ENCODE results near the gene OR5M10. TPM values are rescaled to one million over a fixed set of nuclear protein-coding genes. Genes with fewer than 3 reads are reported as not detected.

Gene OR5M10
- total RNA-seq, 1 experiment from 2014 or later = not detected

DNA sequence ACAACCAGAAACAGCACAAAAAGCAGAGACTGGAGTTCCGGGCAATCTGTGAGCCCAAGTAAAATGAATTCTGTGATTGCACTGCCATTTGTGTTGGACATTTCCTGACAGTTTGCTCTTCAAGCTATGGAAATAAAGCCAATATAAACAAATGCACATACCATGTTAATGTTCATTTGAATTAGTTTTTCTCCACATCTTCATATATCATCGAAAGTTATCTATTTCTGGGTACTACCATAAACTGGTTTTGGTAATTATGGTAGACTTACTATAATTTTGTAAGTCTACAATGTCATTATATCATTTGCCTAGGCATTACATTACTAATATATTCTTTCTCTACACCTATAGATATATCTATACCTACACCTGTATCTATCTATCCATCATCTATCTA is 34.4 kb downstream of the OR5M10 start, which contains the start of gene OR5M11 (continued):
- TF ChIP-seq, protein P1, sequence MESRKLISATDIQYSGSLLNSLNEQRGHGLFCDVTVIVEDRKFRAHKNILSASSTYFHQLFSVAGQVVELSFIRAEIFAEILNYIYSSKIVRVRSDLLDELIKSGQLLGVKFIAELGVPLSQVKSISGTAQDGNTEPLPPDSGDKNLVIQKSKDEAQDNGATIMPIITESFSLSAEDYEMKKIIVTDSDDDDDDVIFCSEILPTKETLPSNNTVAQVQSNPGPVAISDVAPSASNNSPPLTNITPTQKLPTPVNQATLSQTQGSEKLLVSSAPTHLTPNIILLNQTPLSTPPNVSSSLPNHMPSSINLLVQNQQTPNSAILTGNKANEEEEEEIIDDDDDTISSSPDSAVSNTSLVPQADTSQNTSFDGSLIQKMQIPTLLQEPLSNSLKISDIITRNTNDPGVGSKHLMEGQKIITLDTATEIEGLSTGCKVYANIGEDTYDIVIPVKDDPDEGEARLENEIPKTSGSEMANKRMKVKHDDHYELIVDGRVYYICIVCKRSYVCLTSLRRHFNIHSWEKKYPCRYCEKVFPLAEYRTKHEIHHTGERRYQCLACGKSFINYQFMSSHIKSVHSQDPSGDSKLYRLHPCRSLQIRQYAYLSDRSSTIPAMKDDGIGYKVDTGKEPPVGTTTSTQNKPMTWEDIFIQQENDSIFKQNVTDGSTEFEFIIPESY (IDR thresholded peaks at IDR 0.05; ENCODE audit: extremely low read depth, insufficient replicate concordance, low read length) = no peak
- TF ChIP-seq SIN3A (IDR thresholded peaks at IDR 0.05; ENCODE audit: low read depth) = no peak
- TF ChIP-seq, protein P2, sequence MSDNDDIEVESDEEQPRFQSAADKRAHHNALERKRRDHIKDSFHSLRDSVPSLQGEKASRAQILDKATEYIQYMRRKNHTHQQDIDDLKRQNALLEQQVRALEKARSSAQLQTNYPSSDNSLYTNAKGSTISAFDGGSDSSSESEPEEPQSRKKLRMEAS (IDR thresholded peaks at IDR 0.05) = no peak
- no peak for TF ChIP-seq EZH2 (IDR thresholded peaks at IDR 0.05)
- no peak for TF ChIP-seq SP1 (IDR thresholded peaks at IDR 0.05; ENCODE audit: low read depth)
- no peak for TF ChIP-seq POLR2A (IDR thresholded peaks at IDR 0.05; ENCODE audit: borderline replicate concordance, extremely low read depth, insufficient read depth, insufficient read length)
- TF ChIP-seq ZNF274 (IDR thresholded peaks at IDR 0.05; ENCODE audit: low read depth, low read length) = no peak
- TF ChIP-seq ELF1 (IDR thresholded peaks at IDR 0.05; ENCODE audit: borderline replicate concordance, low read depth) = no peak
- TF ChIP-seq POLR2AphosphoS5 (IDR thresholded peaks at IDR 0.05; ENCODE audit: low read depth, low read length) = no peak
- no peak for TF ChIP-seq EZH2phosphoT487 (IDR thresholded peaks at IDR 0.05; ENCODE audit: borderline replicate concordance)

DNA sequence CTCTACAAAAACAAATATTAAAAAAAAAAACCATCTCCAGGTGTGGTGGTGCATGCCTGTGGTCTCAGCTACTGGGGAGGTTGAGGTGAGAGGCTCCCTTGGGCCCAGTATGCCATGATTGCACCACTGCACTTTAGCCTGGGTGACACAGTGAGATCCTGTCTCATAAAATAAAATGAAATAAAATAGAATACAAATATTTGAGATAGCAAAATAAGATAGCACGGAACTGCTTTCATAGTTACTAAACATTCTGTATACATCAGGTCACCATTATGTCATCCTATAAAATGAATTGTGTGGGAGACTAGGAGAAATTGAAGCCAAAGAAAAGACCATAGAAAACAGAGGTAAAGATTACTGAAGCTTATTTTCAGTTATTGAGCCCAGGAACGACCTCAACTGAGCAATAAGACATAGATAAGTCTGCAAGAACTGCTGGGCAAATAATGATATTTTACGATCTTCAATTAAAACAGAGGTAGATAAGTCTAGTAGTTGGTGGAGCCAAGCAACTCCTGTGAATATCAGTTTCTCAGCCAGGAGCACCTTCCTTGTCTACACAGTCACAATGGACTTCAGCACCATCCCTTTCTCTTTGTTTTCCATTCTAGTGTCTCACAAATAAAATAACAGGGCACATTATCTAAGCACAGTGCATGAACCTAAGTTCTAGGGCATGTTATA is 44.3 kb downstream of the OR5M10 start:
- CTCF ChIA-PET = no interaction called here
- intact Hi-C loops (cut with micrococcal nuclease) = no loop called here
- Histone ChIP-seq H3K27ac (ENCODE audit: low read depth, low read length) (no peak overlapping the region), H3K4me3 (replicated peaks in 1 of 2; ENCODE audit: low read depth in 1 of 2, low read length in 2 of 2) (no peak overlapping the region), H2AFZ (ENCODE audit: low read depth, low read length, poor library complexity, severe bottlenecking) (no peak overlapping the region), H4K20me1 (ENCODE audit: insufficient read depth) (no peaks in the 10 kb centered on the region), H3K36me3 (ENCODE audit: control insufficient read depth in 1 of 2, insufficient read depth in 2 of 2, low read length in 2 of 2) (no peaks in the 10 kb centered on the region), H3K4me1 (ENCODE audit: control insufficient read depth in 1 of 2, insufficient read depth in 2 of 2, low read length in 2 of 2) (no peaks in the 10 kb centered on the region), H3K9me2 (ENCODE audit: insufficient read depth) (no peaks in the 10 kb centered on the region), H3K79me2 (ENCODE audit: insufficient read depth, low read length) (no peaks in the 10 kb centered on the region), H3K9ac (ENCODE audit: low read length) (no peak overlapping the region), H3K9me3 (ENCODE audit: control insufficient read depth in 1 of 2, insufficient read depth in 1 of 2, low read depth in 1 of 2, low read length in 2 of 2) (peaks cover 8 to 14% of the 10 kb centered on the region in 2 experiments; a peak in 2 of 4 replicates), H3K4me2 (ENCODE audit: low read length) (no peak overlapping the region), H3K27me3 (ENCODE audit: insufficient read depth, low read length) (no peaks in the 10 kb centered on the region)
- DNase-seq (ENCODE audit: low read depth, low spot score) (no peak), ATAC-seq (no peak)
- no peak for TF ChIP-seq TCF7L2 (IDR thresholded peaks at IDR 0.05; ENCODE audit: borderline replicate concordance, extremely low read depth, insufficient read depth, insufficient read length)
- no peak for TF ChIP-seq SIN3A (IDR thresholded peaks at IDR 0.05; ENCODE audit: low read depth)
- no peak for TF ChIP-seq SP1 (IDR thresholded peaks at IDR 0.05; ENCODE audit: low read depth)
- TF ChIP-seq, protein P3, sequence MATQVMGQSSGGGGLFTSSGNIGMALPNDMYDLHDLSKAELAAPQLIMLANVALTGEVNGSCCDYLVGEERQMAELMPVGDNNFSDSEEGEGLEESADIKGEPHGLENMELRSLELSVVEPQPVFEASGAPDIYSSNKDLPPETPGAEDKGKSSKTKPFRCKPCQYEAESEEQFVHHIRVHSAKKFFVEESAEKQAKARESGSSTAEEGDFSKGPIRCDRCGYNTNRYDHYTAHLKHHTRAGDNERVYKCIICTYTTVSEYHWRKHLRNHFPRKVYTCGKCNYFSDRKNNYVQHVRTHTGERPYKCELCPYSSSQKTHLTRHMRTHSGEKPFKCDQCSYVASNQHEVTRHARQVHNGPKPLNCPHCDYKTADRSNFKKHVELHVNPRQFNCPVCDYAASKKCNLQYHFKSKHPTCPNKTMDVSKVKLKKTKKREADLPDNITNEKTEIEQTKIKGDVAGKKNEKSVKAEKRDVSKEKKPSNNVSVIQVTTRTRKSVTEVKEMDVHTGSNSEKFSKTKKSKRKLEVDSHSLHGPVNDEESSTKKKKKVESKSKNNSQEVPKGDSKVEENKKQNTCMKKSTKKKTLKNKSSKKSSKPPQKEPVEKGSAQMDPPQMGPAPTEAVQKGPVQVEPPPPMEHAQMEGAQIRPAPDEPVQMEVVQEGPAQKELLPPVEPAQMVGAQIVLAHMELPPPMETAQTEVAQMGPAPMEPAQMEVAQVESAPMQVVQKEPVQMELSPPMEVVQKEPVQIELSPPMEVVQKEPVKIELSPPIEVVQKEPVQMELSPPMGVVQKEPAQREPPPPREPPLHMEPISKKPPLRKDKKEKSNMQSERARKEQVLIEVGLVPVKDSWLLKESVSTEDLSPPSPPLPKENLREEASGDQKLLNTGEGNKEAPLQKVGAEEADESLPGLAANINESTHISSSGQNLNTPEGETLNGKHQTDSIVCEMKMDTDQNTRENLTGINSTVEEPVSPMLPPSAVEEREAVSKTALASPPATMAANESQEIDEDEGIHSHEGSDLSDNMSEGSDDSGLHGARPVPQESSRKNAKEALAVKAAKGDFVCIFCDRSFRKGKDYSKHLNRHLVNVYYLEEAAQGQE (IDR thresholded peaks at IDR 0.05; ENCODE audit: low read depth) = no peak
- TF ChIP-seq, protein P4, sequence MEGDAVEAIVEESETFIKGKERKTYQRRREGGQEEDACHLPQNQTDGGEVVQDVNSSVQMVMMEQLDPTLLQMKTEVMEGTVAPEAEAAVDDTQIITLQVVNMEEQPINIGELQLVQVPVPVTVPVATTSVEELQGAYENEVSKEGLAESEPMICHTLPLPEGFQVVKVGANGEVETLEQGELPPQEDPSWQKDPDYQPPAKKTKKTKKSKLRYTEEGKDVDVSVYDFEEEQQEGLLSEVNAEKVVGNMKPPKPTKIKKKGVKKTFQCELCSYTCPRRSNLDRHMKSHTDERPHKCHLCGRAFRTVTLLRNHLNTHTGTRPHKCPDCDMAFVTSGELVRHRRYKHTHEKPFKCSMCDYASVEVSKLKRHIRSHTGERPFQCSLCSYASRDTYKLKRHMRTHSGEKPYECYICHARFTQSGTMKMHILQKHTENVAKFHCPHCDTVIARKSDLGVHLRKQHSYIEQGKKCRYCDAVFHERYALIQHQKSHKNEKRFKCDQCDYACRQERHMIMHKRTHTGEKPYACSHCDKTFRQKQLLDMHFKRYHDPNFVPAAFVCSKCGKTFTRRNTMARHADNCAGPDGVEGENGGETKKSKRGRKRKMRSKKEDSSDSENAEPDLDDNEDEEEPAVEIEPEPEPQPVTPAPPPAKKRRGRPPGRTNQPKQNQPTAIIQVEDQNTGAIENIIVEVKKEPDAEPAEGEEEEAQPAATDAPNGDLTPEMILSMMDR (IDR thresholded peaks at IDR 0.05 in 2 of 3, conservative IDR thresholded peaks at IDR 0.05 in 1 of 3; ENCODE audit: borderline replicate concordance in 1 of 3, insufficient read depth in 1 of 3, low read depth in 2 of 3, low read length in 2 of 3) = no peak
- POLR2A ChIA-PET = no interaction called here
- RAD21 ChIA-PET (ENCODE audit: low non-redundant PET in 1 of 2, low total read pairs in 2 of 2, uncharacterized antibody in 2 of 2, unreplicated experiment in 2 of 2) = no interaction called here
- no TSS peak for BruUV-seq (replicated peaks)
